ENCODE results near the gene GSK3B.
"Not testable (repeated sequence)": the region's sequence is repeated elsewhere in the genome, so short reads cannot be mapped to it uniquely, and the experiment has no call there.

Gene GSK3B

GRCh38 chr3:120005741-120006140 lies 88.5 kb downstream of the GSK3B start:
- DNase-seq (ENCODE audit: low spot score): not testable (repeated sequence)

DNA sequence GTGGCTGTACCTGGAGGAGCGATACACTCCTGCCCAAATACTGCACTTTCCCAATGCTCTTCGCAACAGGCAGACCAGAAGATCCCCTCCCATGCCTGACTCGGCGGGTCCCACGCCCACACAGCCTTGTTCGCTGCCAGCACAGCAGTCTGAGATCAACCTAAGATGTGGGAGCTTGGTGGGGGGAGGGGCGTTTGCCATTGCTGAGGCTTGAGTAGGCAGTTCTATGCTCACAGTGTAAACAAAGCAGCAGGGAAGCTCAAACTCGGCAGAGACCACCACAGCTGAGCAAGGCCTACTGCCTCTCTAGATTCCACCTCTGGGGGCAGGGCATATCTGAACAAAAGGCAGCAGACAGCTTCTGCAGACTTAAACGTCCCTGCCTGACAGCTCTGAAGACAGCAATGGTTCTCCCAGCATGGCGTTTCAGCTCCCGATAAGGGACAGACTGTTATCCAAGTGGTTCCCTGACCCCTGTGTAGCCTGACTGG lies 90.2 kb downstream of the GSK3B start:
- not testable (repeated sequence) for DNase-seq (ENCODE audit: low spot score)

DNA sequence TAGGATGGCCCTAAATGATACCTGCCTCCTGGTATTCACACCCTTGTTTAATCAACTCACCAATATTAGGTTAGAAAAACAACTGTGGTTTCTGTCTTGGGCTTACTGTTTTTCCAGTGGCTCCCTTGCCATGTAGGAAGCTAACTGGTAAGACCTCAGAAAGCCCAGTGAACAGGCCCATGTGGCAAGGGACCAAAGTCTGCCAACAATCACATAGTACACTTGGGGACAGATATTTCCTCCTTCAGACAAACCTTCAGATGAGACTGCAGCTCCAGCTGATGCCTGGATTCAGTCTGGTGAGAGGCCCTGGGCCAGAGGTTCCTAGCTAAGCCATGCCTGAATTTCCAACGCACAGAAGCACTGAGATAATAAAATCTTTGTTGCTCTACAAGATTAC lies 96.1 kb downstream of the GSK3B start:
- no peak for DNase-seq (ENCODE audit: low spot score)

- no peak for DNase-seq (ENCODE audit: low spot score)
Measured at GRCh38 chr3:119990888-119991287, 103.4 kb downstream of the GSK3B start.

DNA sequence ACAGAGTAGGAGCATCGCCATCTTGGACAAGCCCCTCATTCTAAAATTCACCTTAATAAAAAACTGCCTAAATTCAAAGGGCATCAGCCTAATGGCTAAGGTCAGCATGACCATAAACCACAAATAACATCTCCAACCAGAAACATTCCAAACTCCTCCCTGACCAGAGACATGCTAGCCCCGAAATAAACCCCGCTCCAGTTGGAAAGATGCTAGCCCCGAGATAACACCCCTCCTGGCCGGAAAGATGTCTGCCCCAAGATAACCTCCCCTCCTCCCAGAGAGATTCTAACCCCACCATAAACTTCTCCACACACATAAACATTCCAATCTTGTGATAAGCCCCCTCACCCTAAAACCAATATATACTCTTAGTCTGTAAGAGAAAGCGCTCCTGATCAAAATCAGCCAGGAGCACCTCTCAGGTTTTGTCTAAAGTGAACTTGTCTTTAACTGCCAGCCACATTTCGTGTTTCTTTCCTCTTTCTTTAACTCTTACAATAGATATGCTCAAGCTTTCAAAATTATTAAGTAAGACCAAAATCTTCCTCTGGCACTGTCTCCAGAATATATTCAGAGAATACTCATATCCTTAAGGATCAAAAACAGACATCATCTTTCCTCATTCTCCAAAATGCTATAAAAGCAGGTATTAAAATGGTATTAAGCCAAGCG lies 104.1 kb downstream of the GSK3B start:
- no peak for DNase-seq (ENCODE audit: low spot score)

- not testable (repeated sequence) for DNase-seq (ENCODE audit: low spot score)
Measured at GRCh38 chr3:119986812-119987211, 107.4 kb downstream of the GSK3B start.

DNA sequence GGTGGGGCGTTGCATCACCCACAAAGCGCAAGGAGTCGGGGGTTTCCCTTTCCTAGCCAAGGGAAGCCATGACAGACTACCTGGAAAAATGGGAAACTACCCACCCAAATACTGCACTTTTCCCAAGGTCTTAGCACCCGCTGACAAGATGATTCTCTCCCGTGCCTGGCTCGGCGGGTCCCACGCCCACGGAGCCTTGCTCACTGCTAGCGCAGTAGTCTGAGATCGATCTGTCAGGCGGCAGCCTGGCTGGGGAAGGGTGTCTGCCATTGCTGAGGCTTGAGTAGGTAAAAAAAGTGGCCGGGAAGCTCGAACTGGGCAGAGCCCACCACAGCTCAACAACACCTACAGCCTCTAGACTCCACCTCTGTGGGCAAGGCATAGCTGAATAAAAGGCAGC lies 112.9 kb downstream of the GSK3B start:
- no peak for DNase-seq (ENCODE audit: low spot score)

DNA sequence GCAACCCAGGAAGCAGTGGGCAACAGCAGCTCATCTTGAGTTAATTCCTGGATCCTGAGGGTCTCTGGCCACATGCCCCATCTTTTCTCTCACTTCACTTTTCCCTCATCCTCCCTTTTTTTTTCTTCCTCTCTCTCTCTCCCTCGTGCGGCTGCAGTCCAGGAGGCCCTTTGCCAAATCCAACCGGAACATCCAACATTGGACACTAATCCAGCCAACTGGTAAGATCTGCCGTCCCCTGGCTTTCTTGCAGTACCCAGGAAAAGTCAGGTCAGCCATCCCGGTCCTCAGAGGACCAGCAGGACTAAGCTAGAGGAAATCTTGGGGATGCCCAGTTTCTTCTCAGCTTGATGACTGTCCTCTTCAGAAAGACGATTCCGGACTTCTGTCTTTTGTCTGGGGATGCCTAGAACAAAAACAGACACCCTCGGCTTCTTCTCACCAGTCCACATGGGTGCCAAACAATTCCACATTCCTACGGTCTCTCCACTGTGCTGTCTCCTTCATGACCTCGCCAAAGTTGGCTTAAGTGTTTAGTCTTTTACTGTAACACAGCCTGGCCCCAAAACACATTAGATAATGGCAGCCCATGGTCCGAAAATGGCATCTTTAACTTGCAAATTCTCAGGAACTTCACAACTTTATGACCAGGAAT lies 115.6 kb downstream of the GSK3B start:
- DNase-seq (ENCODE audit: low spot score): no peak

DNA sequence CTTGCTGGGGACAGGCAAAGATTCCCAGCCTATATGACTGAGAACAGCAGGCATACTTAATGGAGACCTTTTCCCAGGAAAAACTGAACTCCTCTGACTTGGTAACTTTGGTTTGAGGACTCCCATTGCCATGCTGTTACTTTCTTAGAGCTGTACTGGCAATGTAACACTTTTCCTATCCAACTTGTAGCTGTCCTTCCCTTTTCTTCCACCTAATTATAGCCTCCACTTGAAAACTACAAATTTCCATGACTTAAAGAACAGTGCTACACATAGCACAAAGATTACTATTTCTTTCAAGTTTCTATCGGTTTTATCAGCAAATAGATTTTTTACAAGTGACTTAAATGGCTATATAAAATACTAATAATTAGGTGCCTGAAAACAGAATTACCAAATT lies 116.9 kb downstream of the GSK3B start:
- DNase-seq (ENCODE audit: low spot score): no peak

DNA sequence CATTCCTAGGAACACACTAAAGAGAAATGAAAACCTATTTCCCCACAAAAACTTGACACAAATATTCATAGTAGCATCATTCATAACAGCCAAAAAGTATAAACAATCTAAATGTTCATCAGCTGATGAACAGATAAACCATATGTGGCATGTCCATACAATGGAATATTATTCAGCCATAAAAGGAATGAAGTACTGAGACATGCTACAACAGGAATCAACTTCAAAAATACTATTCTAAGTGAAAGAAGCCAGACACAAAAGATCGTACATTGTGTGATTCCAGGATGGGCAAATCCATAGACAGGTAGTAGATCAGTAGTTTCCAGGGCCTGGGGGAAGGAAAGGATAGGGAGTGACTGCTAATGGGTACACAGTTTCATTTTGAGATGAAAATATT lies 118.0 kb downstream of the GSK3B start:
- no peak for DNase-seq (ENCODE audit: low spot score)

- no peak for DNase-seq (ENCODE audit: low spot score)
Measured at GRCh38 chr3:119974656-119975055, 119.6 kb downstream of the GSK3B start.

GRCh38 chr3:119973018-119973646 lies 121.1 kb downstream of the GSK3B start:
- DNase-seq (ENCODE audit: low spot score): no peak

GRCh38 chr3:119969759-119970158 lies 124.5 kb downstream of the GSK3B start:
- no peak for DNase-seq (ENCODE audit: low spot score)

DNA sequence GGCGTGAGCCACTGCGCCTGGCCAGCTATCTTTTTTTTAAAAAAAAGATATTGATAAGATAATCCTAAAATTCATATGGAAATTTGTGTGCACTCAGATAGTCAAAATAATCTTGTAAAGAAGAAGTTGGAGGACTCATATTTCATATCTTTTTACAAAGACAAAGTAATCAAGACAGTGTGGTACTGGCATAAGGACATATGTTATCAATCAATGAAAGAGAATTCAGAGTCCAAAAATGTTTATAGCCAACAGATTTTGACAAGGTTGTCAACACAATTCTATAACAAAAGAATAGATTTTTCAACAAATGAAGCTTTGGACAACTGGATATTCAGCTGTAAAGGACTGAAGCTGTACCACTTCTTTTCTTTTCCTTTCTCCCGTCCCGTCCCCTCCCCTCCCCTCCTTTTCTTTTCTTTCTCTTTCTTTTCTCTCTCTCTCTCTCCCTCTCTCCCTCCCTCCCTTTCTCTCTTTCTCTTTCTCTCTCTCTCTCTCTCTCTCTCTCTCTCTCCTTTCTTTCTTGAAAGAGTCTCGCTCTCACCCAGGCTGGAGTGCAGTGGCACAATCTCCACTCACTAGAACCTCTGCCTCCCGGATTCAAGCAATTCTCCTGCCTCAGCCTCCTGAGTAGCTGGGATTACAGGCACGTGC lies 126.8 kb downstream of the GSK3B start:
- no peak for DNase-seq (ENCODE audit: low spot score)

- DNase-seq (ENCODE audit: low spot score): no peak
Measured at GRCh38 chr3:119965692-119966091, 128.6 kb downstream of the GSK3B start.

- DNase-seq (ENCODE audit: low spot score): no peak
Measured at GRCh38 chr3:119964294-119964693, 130.0 kb downstream of the GSK3B start.

GRCh38 chr3:119955972-119956371 lies 138.3 kb downstream of the GSK3B start:
- DNase-seq (ENCODE audit: low spot score): no peak

DNA sequence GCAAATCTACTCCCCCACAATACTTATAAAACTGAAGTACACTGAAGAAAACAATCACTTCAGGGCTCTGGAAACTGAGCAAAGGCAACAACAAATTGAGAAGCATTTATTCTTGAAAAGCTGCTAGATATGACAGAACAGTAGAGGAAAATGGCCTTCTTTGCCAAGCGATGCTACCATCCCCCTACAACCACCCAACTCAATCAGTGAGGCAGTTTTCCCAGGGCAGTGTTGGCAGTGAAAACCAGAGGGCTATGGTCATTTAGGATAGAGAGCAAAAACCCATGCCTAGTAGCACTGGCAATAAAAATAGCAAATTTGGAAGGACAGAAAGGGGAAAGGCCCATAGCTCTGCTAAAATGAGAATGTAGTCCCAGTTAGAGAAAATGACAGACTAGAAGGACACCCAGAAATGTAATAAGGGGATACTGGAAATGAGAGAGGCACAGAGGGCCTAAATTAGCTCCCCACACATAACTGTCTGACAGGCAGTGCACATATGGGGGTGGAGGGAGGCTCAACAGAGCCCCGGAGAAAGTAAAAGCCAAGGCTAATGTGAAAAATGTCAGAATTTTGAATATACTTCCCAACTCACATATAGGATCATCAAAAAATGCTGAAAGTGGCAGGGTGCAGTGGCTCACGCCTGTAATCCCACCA lies 143.5 kb downstream of the GSK3B start:
- no peak for DNase-seq (ENCODE audit: low spot score)

DNA sequence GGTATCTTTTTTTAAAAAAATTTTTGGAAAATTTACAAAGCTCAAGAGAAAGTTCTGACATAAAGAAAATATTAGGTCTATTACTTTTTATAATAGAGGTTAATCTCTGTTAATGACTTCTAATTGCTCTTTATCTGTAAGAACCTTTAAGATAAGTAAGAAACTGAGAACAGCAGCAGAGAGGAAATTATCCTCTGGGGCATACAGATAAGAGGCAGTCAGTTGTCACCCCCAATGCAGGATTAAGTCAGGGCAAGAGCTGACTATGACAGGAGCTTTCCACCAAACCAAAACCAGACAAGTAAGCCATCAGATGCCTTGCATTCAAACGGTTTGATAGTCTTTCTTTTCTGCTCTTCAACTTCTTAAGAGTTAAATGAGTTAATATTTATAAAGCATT lies 149.0 kb downstream of the GSK3B start:
- DNase-seq (ENCODE audit: low spot score): no peak

GRCh38 chr3:119944091-119944490 lies 150.2 kb downstream of the GSK3B start:
- DNase-seq (ENCODE audit: low spot score): no peak

DNA sequence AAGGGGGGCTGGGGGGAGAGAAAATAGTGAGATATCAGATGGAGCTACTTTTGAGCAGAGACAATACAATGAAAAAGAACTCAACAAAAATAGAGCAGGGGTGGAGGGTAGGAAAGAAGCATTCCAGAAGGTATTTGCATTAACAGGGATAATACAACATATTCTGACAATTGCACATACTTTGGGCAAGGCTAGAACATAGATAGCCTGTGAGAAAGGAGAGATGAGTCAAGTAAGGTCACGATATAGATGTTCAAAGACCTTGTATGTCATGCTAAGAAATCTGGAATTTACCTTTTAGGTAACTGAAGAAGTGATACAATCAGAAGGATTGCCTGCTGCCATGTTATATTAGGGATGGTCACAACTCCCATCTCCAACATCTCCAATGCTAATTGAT lies 155.2 kb downstream of the GSK3B start:
- no peak for DNase-seq (ENCODE audit: low spot score)

- no peak for DNase-seq (ENCODE audit: low spot score)
Measured at GRCh38 chr3:119937229-119937628, 157.0 kb downstream of the GSK3B start.
